HepG2 (cell line): Measurements from ENCODE around the gene CTCF. TPM values are rescaled to one million over a fixed set of nuclear protein-coding genes. Genes with fewer than 3 reads are reported as not detected.

ENCODE experiments used
- TARDBP ChIP-seq: sonication (generic); formaldehyde crosslinking; IDR thresholded peaks from 2 replicates; pipeline ENCODE4 v1.8.0; 2022; ENCODE audit warnings: mild to moderate bottlenecking, missing genetic modification reagents
- ZNF407 ChIP-seq: sonication (generic); formaldehyde crosslinking; IDR thresholded peaks from one replicate; pipeline ENCODE4 v1.5.1; 2020; ENCODE audit warnings: mild to moderate bottlenecking, missing genetic modification reagents; ENCODE audit errors: not compliant biosample characterization
- ZNF609 ChIP-seq: sonication (generic); formaldehyde crosslinking; IDR thresholded peaks from 2 replicates; pipeline ENCODE4 v1.4.0; 2020; ENCODE audit warnings: mild to moderate bottlenecking, missing genetic modification reagents, borderline replicate concordance
- polyA plus RNA-seq, 8 experiments: library from polyadenylated mRNA; depleted of rRNA in 3 of 8; stranded (reverse) in 7 of 8; unstranded in 1 of 8; fragments of >200 nt; fragmentation: Illumina TruSeq in 4 of 8; extraction: Trizol in 4 of 8; gene quantifications; 2 replicates each; pipeline versions ENCODE4 v1.2.1 to v1.2.3, GENCODE V29; 2011 to 2016; ENCODE audit warnings: low read depth in 4 of 8, missing spikeins in 1 of 8, mixed read lengths in 1 of 8; ENCODE audit not compliant: insufficient read depth in 1 of 8
- total RNA-seq, 5 experiments: library from RNA; depleted of rRNA; stranded (reverse); fragments of >200 nt; fragmentation: Illumina TruSeq; extraction: Trizol; gene quantifications; 2 replicates each; pipeline ENCODE4 v1.2.3, GENCODE V29; 2016; ENCODE audit warnings: low read depth in 1 of 5

CTCF gene
- total and polyA plus RNA-seq, 2 of the 13 experiments (the other 11 are each of a cell fraction or from before 2014, with no cell fraction given): 19.5 to 37.5 TPM

GRCh38 chr16:67521095-67521804 is 41.1 kb upstream of the CTCF start (continued):
- TF ChIP-seq ZNF407 (CRISPR knock-in tag) (no peak), ZNF609 (CRISPR knock-in tag) (peak; percentile 79), TARDBP (CRISPR knock-in tag) (peak; percentile 56)
